ENCODE results near the gene SPRED2.
A peak's percentile ranks its signal among the peaks of the same experiment; 100 is the strongest.

Gene SPRED2

DNA sequence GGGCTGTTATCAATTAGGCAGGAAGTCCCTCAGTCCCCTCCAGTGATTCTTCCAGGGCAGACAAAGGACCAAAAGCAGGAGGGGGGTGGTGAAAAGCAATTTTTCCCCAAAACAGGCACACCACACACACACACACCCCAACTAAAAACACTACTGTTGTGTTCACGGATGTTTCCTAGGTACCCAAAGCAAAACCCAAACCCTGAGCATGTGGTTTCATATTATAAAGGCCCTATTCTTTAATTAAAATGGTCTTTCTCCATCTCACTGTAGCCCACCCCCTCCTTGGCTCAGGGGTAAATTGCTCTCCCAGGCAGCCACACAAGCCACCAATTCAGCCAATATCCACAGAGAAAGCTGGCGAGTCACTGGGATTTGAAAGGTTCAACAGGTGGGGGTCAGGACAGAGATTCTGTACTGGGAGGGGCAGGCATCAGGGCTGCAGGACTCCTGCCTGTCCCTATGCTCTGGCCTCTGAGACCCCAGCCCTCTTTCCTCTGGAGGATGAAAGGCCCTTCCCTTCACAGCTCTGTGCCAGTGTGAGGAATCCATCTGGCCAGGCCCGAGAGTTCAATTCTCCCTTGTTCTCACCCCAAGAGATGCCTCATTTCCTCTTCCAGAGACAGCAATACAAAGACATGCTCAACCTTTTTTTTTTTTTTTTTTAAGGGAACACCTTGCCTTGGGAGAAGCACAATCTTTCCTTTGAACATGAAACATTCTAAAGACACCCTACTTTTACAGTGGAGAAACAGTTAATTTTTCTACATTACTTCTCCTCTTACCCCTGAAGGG is 43.6 kb downstream of the SPRED2 start:
- peaks cover 77% of the 10 kb centered on the region for H4K20me1 ChIP-seq (ENCODE audit: insufficient read depth, low read length)
- no peaks in the 10 kb centered on the region for H3K36me3 ChIP-seq (ENCODE audit: insufficient read depth, low read length)
- H3K9me3 ChIP-seq (ENCODE audit: insufficient read depth, low read length, severe bottlenecking), result no peaks in the 10 kb centered on the region
- TF ChIP-seq, protein P1, sequence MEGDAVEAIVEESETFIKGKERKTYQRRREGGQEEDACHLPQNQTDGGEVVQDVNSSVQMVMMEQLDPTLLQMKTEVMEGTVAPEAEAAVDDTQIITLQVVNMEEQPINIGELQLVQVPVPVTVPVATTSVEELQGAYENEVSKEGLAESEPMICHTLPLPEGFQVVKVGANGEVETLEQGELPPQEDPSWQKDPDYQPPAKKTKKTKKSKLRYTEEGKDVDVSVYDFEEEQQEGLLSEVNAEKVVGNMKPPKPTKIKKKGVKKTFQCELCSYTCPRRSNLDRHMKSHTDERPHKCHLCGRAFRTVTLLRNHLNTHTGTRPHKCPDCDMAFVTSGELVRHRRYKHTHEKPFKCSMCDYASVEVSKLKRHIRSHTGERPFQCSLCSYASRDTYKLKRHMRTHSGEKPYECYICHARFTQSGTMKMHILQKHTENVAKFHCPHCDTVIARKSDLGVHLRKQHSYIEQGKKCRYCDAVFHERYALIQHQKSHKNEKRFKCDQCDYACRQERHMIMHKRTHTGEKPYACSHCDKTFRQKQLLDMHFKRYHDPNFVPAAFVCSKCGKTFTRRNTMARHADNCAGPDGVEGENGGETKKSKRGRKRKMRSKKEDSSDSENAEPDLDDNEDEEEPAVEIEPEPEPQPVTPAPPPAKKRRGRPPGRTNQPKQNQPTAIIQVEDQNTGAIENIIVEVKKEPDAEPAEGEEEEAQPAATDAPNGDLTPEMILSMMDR (IDR thresholded peaks at IDR 0.05; ENCODE audit: borderline replicate concordance, extremely low read depth, low read length, poor library complexity, severe bottlenecking), result no peak
- no peak for TF ChIP-seq EZH2 (IDR thresholded peaks at IDR 0.05; ENCODE audit: borderline replicate concordance, low read depth, low read length, severe bottlenecking)
- no peak overlapping the region for H3K4me3 ChIP-seq (ENCODE audit: low read depth in 1 of 2, low read length in 2 of 2)
- no peak overlapping the region for H3K27ac ChIP-seq (ENCODE audit: low read length)
- no peak overlapping the region for H3K9ac ChIP-seq (ENCODE audit: low read depth, low read length)
- H3K4me2 ChIP-seq (ENCODE audit: insufficient read depth, low read length), result no peak overlapping the region
- DNase-seq, result no peak
- peaks cover 29% of the 10 kb centered on the region for H3K4me1 ChIP-seq (ENCODE audit: insufficient read depth, low read length)
- no peaks in the 10 kb centered on the region for H3K27me3 ChIP-seq (ENCODE audit: insufficient read depth, low read length, poor library complexity)
- peak; percentile 41; the same call in 2 of the 3 replicates for ATAC-seq (ENCODE audit: insufficient read depth, low read depth)
- no peak overlapping the region for H2AFZ ChIP-seq (ENCODE audit: low read depth, low read length)
- peaks cover 95% of the 10 kb centered on the region for H3K79me2 ChIP-seq (ENCODE audit: insufficient read depth, low read length)

DNA sequence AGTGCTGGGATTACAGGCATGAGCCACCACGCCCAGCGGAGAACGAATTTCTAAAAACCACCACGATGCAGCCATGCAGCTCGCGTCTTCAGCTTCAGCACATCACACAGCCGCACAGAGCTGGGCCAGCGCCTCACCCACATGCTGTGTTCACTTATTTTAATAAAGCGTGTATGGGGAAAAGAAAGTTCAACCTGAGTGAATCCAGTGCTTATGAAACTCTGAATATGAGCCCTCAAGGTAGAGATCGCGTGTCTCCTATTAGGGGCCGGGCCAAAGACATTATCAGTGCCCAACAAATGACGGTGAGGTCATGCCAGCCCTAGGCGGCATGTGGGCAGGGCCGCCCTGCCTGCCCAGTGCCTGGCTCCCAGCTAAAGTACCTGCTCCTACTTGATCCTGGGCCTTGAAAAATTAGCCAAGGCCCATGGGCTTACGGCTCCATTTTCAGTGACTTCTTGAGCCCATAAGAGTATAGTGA is 44.3 kb downstream of the SPRED2 start:
- no peak for ATAC-seq (ENCODE audit: insufficient read depth, low read depth)
- H3K9ac ChIP-seq (ENCODE audit: low read depth, low read length), result no peak overlapping the region
- H3K4me1 ChIP-seq (ENCODE audit: insufficient read depth, low read length), result peaks cover 36% of the 10 kb centered on the region
- H3K4me3 ChIP-seq (ENCODE audit: low read depth in 1 of 2, low read length in 2 of 2), result no peak overlapping the region
- TF ChIP-seq, protein P1 (IDR thresholded peaks at IDR 0.05; ENCODE audit: borderline replicate concordance, extremely low read depth, low read length, poor library complexity, severe bottlenecking), result no peak
- no peak for TF ChIP-seq EZH2 (IDR thresholded peaks at IDR 0.05; ENCODE audit: borderline replicate concordance, low read depth, low read length, severe bottlenecking)
- H3K27ac ChIP-seq (ENCODE audit: low read length), result no peak overlapping the region
- H3K27me3 ChIP-seq (ENCODE audit: insufficient read depth, low read length, poor library complexity), result no peaks in the 10 kb centered on the region
- peaks cover 90% of the 10 kb centered on the region for H3K79me2 ChIP-seq (ENCODE audit: insufficient read depth, low read length)
- no peak for DNase-seq
- H4K20me1 ChIP-seq (ENCODE audit: insufficient read depth, low read length), result peaks cover 80% of the 10 kb centered on the region
- no peaks in the 10 kb centered on the region for H3K36me3 ChIP-seq (ENCODE audit: insufficient read depth, low read length)
- no peak overlapping the region for H2AFZ ChIP-seq (ENCODE audit: low read depth, low read length)
- H3K4me2 ChIP-seq (ENCODE audit: insufficient read depth, low read length), result no peak overlapping the region
- H3K9me3 ChIP-seq (ENCODE audit: insufficient read depth, low read length, severe bottlenecking), result no peaks in the 10 kb centered on the region

DNA sequence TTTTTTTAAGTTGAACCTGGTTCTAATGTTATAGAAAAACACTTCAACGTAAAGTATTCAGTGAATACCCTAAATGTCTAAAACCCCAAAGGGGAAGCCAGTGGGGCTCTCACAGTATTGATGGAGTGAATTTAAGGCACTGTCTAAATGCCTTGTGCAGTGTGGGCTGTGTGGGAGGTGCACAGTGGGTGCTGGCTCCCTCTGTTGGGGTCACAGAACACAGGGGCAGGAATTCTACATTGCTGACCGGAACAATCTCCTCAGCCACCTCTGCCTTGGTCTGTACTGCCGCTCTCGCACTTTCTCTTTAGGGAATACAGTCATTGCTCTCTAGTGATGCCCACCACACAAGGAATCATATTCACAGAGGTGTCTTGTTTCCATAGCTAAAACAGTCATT is 45.4 kb downstream of the SPRED2 start:
- no peaks in the 10 kb centered on the region for H3K36me3 ChIP-seq (ENCODE audit: insufficient read depth, low read length)
- H3K9ac ChIP-seq (ENCODE audit: low read depth, low read length), result no peak overlapping the region
- H3K9me3 ChIP-seq (ENCODE audit: insufficient read depth, low read length, severe bottlenecking), result no peaks in the 10 kb centered on the region
- peaks cover 86% of the 10 kb centered on the region for H3K79me2 ChIP-seq (ENCODE audit: insufficient read depth, low read length)
- no peaks in the 10 kb centered on the region for H3K27me3 ChIP-seq (ENCODE audit: insufficient read depth, low read length, poor library complexity)
- no peak for TF ChIP-seq EZH2 (IDR thresholded peaks at IDR 0.05; ENCODE audit: borderline replicate concordance, low read depth, low read length, severe bottlenecking)
- TF ChIP-seq, protein P1 (IDR thresholded peaks at IDR 0.05; ENCODE audit: borderline replicate concordance, extremely low read depth, low read length, poor library complexity, severe bottlenecking), result no peak
- no peak overlapping the region for H3K27ac ChIP-seq (ENCODE audit: low read length)
- H2AFZ ChIP-seq (ENCODE audit: low read depth, low read length), result no peak overlapping the region
- no peak overlapping the region for H3K4me2 ChIP-seq (ENCODE audit: insufficient read depth, low read length)
- H3K4me3 ChIP-seq (ENCODE audit: low read depth in 1 of 2, low read length in 2 of 2), result no peak overlapping the region
- DNase-seq, result no peak
- peaks cover 47% of the 10 kb centered on the region for H3K4me1 ChIP-seq (ENCODE audit: insufficient read depth, low read length)
- no peak for ATAC-seq (ENCODE audit: insufficient read depth, low read depth)
- H4K20me1 ChIP-seq (ENCODE audit: insufficient read depth, low read length), result peaks cover 80% of the 10 kb centered on the region

Measured in DND-41 (cell line).